ENCODE data around the gene PRKAG1. TPM values are rescaled to one million over a fixed set of nuclear protein-coding genes. Genes with fewer than 3 reads are reported as not detected.
"Not testable (repeated sequence)": the region's sequence is repeated elsewhere in the genome, so short reads cannot be mapped to it uniquely, and the experiment has no call there.

The PRKAG1 gene
- total RNA-seq (57.1 TPM), polyA plus RNA-seq (ENCODE audit: insufficient read depth, low read depth, low replicate concordance) (58.4 TPM)
- long read RNA-seq, donor 1, transcript PRKAG1-206 (12 exons, 1,699 nt) = major isoform, 7 of 23 reads
- long read RNA-seq, donor 1, partial matches to known transcripts = 16 of 23 reads
- long read RNA-seq, donor 1, other reads (novel, unspliced or antisense) = 0 of 23 reads
- long read RNA-seq, donor 2, partial matches to known transcripts = 19 of 24 reads
- long read RNA-seq, donor 2, other reads (novel, unspliced or antisense) = 0 of 24 reads
- long read RNA-seq, donor 3, transcript PRKAG1-206 (12 exons, 1,699 nt) = major isoform, 5 of 6 reads
- long read RNA-seq, donor 3, partial matches to known transcripts = 0 of 6 reads
- long read RNA-seq, donor 3, other reads (novel, unspliced or antisense) = 0 of 6 reads
- long read RNA-seq, donor 4, transcript PRKAG1-206 (12 exons, 1,699 nt) = major isoform, 8 of 26 reads
- long read RNA-seq, donor 4, partial matches to known transcripts = 17 of 26 reads
- long read RNA-seq, donor 4, other reads (novel, unspliced or antisense) = 0 of 26 reads
- long read RNA-seq, donor 5 = 0 reads
- long read RNA-seq, donor 6, transcript PRKAG1-206 (12 exons, 1,699 nt) = major isoform, 15 of 16 reads
- long read RNA-seq, donor 6, partial matches to known transcripts = 0 of 16 reads
- long read RNA-seq, donor 6, other reads (novel, unspliced or antisense) = 0 of 16 reads
- long read RNA-seq, donor 7, transcript PRKAG1-206 (12 exons, 1,699 nt) = major isoform, 11 of 23 reads
- long read RNA-seq, donor 7, partial matches to known transcripts = 0 of 23 reads
- long read RNA-seq, donor 7, other reads (novel, unspliced or antisense) = 11 of 23 reads
- long read RNA-seq, donor 8, partial matches to known transcripts = 0 of 6 reads
- long read RNA-seq, donor 8, other reads (novel, unspliced or antisense) = 0 of 6 reads
- long read RNA-seq, donor 9, transcript PRKAG1-206 (12 exons, 1,699 nt) = major isoform, 6 of 6 reads
- long read RNA-seq, donor 9, partial matches to known transcripts = 0 of 6 reads
- long read RNA-seq, donor 9, other reads (novel, unspliced or antisense) = 0 of 6 reads
- long read RNA-seq, donor 10, transcript PRKAG1-206 (12 exons, 1,699 nt) = major isoform, 5 of 5 reads
- long read RNA-seq, donor 10, partial matches to known transcripts = 0 of 5 reads
- long read RNA-seq, donor 10, other reads (novel, unspliced or antisense) = 0 of 5 reads

- TF ChIP-seq CTCF (IDR thresholded peaks at IDR 0.05; ENCODE audit: borderline replicate concordance, extremely low read depth, insufficient read depth) = peak; percentile 40
- FAIRE-seq = peak; percentile 63
- Histone ChIP-seq H3K9me3 (ENCODE audit: control insufficient read depth in 2 of 3, insufficient read depth in 1 of 3, low read length in 3 of 3) (no peaks in the 10 kb centered on the region), H3K9ac (ENCODE audit: low read length in 3 of 3) (peak within 1 kb of the TSS; percentile 84 to 93 (median 88)), H3K27ac (ENCODE audit: low read depth in 2 of 2, low read length in 2 of 2) (peak within 1 kb of the TSS; percentile 95 to 98), H3K27me3 (ENCODE audit: control insufficient read depth, insufficient read depth, low read length) (no peaks in the 10 kb centered on the region), H3K4me1 (ENCODE audit: control insufficient read depth in 2 of 3, insufficient read depth in 2 of 3, low read depth in 1 of 3, low read length in 3 of 3) (peaks cover 0 to 5% (median 3%) of the 10 kb centered on the region in 3 donors), H3K4me3 (ENCODE audit: low read length in 3 of 3) (peak within 1 kb of the TSS; percentile 89 to 97 (median 90)), H3K36me3 (ENCODE audit: control insufficient read depth in 2 of 3, insufficient read depth in 3 of 3, low read length in 3 of 3) (peaks cover under 1 to 15% (median 14%) of the 10 kb centered on the region in 3 donors)
- intact Hi-C loops (cut with DNase I) = no loop called here
- DNase-seq = peak; percentile 97 to 99 (median 98)
Observed at GRCh38 chr12:49018261-49019119, at the start of gene PRKAG1. Gene PRKAG1 (minus strand): TSS chr12:49018776. CDS start chr12:49018740, 36 bp downstream.

- DNase-seq (no peak), FAIRE-seq (no peak)
- no peak for TF ChIP-seq CTCF (IDR thresholded peaks at IDR 0.05; ENCODE audit: borderline replicate concordance, extremely low read depth, insufficient read depth)
- Histone ChIP-seq H3K36me3 (ENCODE audit: control insufficient read depth in 2 of 3, insufficient read depth in 3 of 3, low read length in 3 of 3) (no peaks in the 10 kb centered on the region), H3K27ac (ENCODE audit: low read depth in 2 of 2, low read length in 2 of 2) (no peak overlapping the region), H3K9me3 (ENCODE audit: control insufficient read depth in 2 of 3, insufficient read depth in 1 of 3, low read length in 3 of 3) (no peaks in the 10 kb centered on the region), H3K9ac (ENCODE audit: low read length in 3 of 3) (no peak overlapping the region), H3K4me3 (ENCODE audit: low read length in 3 of 3) (no peak overlapping the region), H3K27me3 (ENCODE audit: control insufficient read depth, insufficient read depth, low read length) (no peaks in the 10 kb centered on the region), H3K4me1 (ENCODE audit: control insufficient read depth in 2 of 3, insufficient read depth in 2 of 3, low read depth in 1 of 3, low read length in 3 of 3) (peaks cover 3 to 13% (median 4%) of the 10 kb centered on the region in 3 donors)
- intact Hi-C loops (cut with DNase I) = loop anchor here (10.0 kb wide), 1 partner anchor 59 kb away; no protein-coding TSS in a partner anchor
Observed at GRCh38 chr12:49066120-49066519, 47.5 kb upstream of the PRKAG1 start.

- no peak for DNase-seq
- Histone ChIP-seq H3K36me3 (ENCODE audit: control insufficient read depth in 2 of 3, insufficient read depth in 3 of 3, low read length in 3 of 3) (no peaks in the 10 kb centered on the region), H3K4me3 (ENCODE audit: low read length in 3 of 3) (no peak overlapping the region), H3K4me1 (ENCODE audit: control insufficient read depth in 2 of 3, insufficient read depth in 2 of 3, low read depth in 1 of 3, low read length in 3 of 3) (peaks cover 0 to 11% (median 0%) of the 10 kb centered on the region in 3 donors), H3K27ac (ENCODE audit: low read depth in 2 of 2, low read length in 2 of 2) (no peak overlapping the region), H3K9me3 (ENCODE audit: control insufficient read depth in 2 of 3, insufficient read depth in 1 of 3, low read length in 3 of 3) (no peaks in the 10 kb centered on the region), H3K9ac (ENCODE audit: low read length in 3 of 3) (no peak overlapping the region), H3K27me3 (ENCODE audit: control insufficient read depth, insufficient read depth, low read length) (no peaks in the 10 kb centered on the region)
- TF ChIP-seq CTCF (IDR thresholded peaks at IDR 0.05; ENCODE audit: borderline replicate concordance, extremely low read depth, insufficient read depth) = no peak
- no peak for FAIRE-seq
- intact Hi-C loops (cut with DNase I) = loop anchor here (10.0 kb wide), 1 partner anchor 60 kb away; no protein-coding TSS in a partner anchor
Observed at GRCh38 chr12:49064767-49065152, 46.2 kb upstream of the PRKAG1 start.

- FAIRE-seq; H3K36me3 ChIP-seq (ENCODE audit: control insufficient read depth in 2 of 3, insufficient read depth in 3 of 3, low read length in 3 of 3); H3K9ac ChIP-seq (ENCODE audit: low read length in 3 of 3); H3K27ac ChIP-seq (ENCODE audit: low read depth in 2 of 2, low read length in 2 of 2); H3K27me3 ChIP-seq (ENCODE audit: control insufficient read depth, insufficient read depth, low read length); H3K4me3 ChIP-seq (ENCODE audit: low read length in 3 of 3); DNase-seq; H3K9me3 ChIP-seq (ENCODE audit: control insufficient read depth in 2 of 3, insufficient read depth in 1 of 3, low read length in 3 of 3): not testable (repeated sequence)
- intact Hi-C loops (cut with DNase I) = loop anchor here (10.0 kb wide), 1 partner anchor 63 kb away; no protein-coding TSS in a partner anchor
- H3K4me1 ChIP-seq (ENCODE audit: control insufficient read depth in 2 of 3, insufficient read depth in 2 of 3, low read depth in 1 of 3, low read length in 3 of 3) = peaks cover 0 to 26% (median 18%) of the 10 kb centered on the region in 3 donors
Observed at GRCh38 chr12:49061916-49062315, 43.3 kb upstream of the PRKAG1 start.
